Astrocyte (in vitro differentiated cells and primary cell): Measurements from ENCODE around the gene NEURL1.

Source experiments
- CTCF ChIP-seq: IDR thresholded peaks from 2 replicates; pipeline ENCODE4 v1.5.1; 2011; ENCODE audit warnings: low read depth, mild to moderate bottlenecking, inconsistent platforms, low read length, moderate library complexity; ENCODE audit not compliant: insufficient read depth
- EZH2 ChIP-seq: IDR thresholded peaks from 2 replicates; pipeline ENCODE4 v1.6.1; 2012; ENCODE audit warnings: mild to moderate bottlenecking, low read length, inconsistent platforms; ENCODE audit not compliant: insufficient read depth

GRCh38 chr10:103533827-103534226, 40.3 kb downstream of the NEURL1 start:
- TF ChIP-seq CTCF (no peak), EZH2 (no peak)
